HepG2 (cell line): Measurements from ENCODE around the gene COL9A3. TPM values are rescaled to one million over a fixed set of nuclear protein-coding genes. Genes with fewer than 3 reads are reported as not detected.

Source experiments
- ASH2L ChIP-seq: fragments of 300-600, 200-600 bp; sonication (generic); IDR thresholded peaks from 2 replicates; pipeline ENCODE4 v1.7.0; 2017; ENCODE audit warnings: low read depth, mild to moderate bottlenecking, moderate library complexity, mixed read lengths, low read length; ENCODE audit not compliant: insufficient read length
- BORCS8-MEF2B ChIP-seq: sonication (generic); formaldehyde crosslinking; IDR thresholded peaks from 2 replicates; pipeline ENCODE4 v1.8.0; 2022; ENCODE audit warnings: mild to moderate bottlenecking, missing genetic modification reagents
- CEBPG ChIP-seq: IDR thresholded peaks from 2 replicates; pipeline ENCODE4 v1.6.1; 2016
- ELF1 ChIP-seq: sonication (generic); formaldehyde crosslinking; IDR thresholded peaks from 2 replicates; pipeline ENCODE4 v1.4.0; 2020; ENCODE audit warnings: missing genetic modification reagents
- FOXA1 ChIP-seq, 2 experiments: fragments of 450-650 bp in 1 of 2; sonication (generic) in 1 of 2; formaldehyde crosslinking in 1 of 2; IDR thresholded peaks; 2 replicates each; pipeline versions ENCODE4 v1.4.0 to v1.6.1; 2016 to 2020; ENCODE audit warnings: missing genetic modification reagents in 1 of 2
- HDAC2 ChIP-seq: sonication (generic); formaldehyde crosslinking; IDR thresholded peaks from 2 replicates; pipeline ENCODE4 v1.4.0; 2020; ENCODE audit warnings: missing genetic modification reagents
- HNF4A ChIP-seq: sonication (generic); formaldehyde crosslinking; IDR thresholded peaks from 2 replicates; pipeline ENCODE4 v1.4.0; 2020; ENCODE audit warnings: missing genetic modification reagents
- HNRNPL ChIP-seq: fragments of 200-400 bp; formaldehyde crosslinking; IDR thresholded peaks from 2 replicates; pipeline ENCODE4 v1.6.1; 2017; ENCODE audit warnings: mild to moderate bottlenecking, low read depth, low read length
- MBNL3 ChIP-seq: fragments of 250-450 bp; sonication (Bioruptor Pico); conservative IDR thresholded peaks from 2 replicates; pipeline ENCODE4 v1.8.0; 2022; ENCODE audit warnings: mild to moderate bottlenecking, inconsistent platforms
- ZNF260 ChIP-seq: sonication (generic); formaldehyde crosslinking; IDR thresholded peaks from 2 replicates; pipeline ENCODE4 v1.4.0; 2020; ENCODE audit warnings: missing genetic modification reagents, low read depth, mild to moderate bottlenecking, borderline replicate concordance
- ZNF33B ChIP-seq: sonication (generic); formaldehyde crosslinking; IDR thresholded peaks from 2 replicates; pipeline ENCODE4 v1.5.1; 2020; ENCODE audit warnings: mild to moderate bottlenecking, missing genetic modification reagents
- ZNF556 ChIP-seq: sonication (generic); formaldehyde crosslinking; IDR thresholded peaks from 2 replicates; pipeline ENCODE4 v1.4.0; 2020; ENCODE audit warnings: mild to moderate bottlenecking, missing genetic modification reagents, borderline replicate concordance
- ZNF558 ChIP-seq: sonication (generic); formaldehyde crosslinking; IDR thresholded peaks from 2 replicates; pipeline ENCODE4 v1.9.0; 2022; ENCODE audit warnings: mild to moderate bottlenecking, missing genetic modification reagents, borderline replicate concordance
- ZNF782 ChIP-seq: sonication (generic); formaldehyde crosslinking; IDR thresholded peaks from 2 replicates; pipeline ENCODE4 v1.4.0; 2020; ENCODE audit warnings: missing genetic modification reagents, mild to moderate bottlenecking, borderline replicate concordance
- ZNF839 ChIP-seq: sonication (generic); formaldehyde crosslinking; IDR thresholded peaks from 2 replicates; pipeline ENCODE4 v1.4.0; 2020; ENCODE audit warnings: missing genetic modification reagents, mild to moderate bottlenecking, borderline replicate concordance
- ZNF850 ChIP-seq: sonication (generic); formaldehyde crosslinking; conservative IDR thresholded peaks from 2 replicates; pipeline ENCODE4 v1.9.0; 2021; ENCODE audit warnings: mild to moderate bottlenecking, missing genetic modification reagents
- polyA plus RNA-seq, 8 experiments: library from polyadenylated mRNA; depleted of rRNA in 3 of 8; stranded (reverse) in 7 of 8; unstranded in 1 of 8; fragments of >200 nt; fragmentation: Illumina TruSeq in 4 of 8; extraction: Trizol in 4 of 8; gene quantifications; 2 replicates each; pipeline versions ENCODE4 v1.2.1 to v1.2.3, GENCODE V29; 2011 to 2016; ENCODE audit warnings: low read depth in 4 of 8, missing spikeins in 1 of 8, mixed read lengths in 1 of 8; ENCODE audit not compliant: insufficient read depth in 1 of 8
- total RNA-seq, 5 experiments: library from RNA; depleted of rRNA; stranded (reverse); fragments of >200 nt; fragmentation: Illumina TruSeq; extraction: Trizol; gene quantifications; 2 replicates each; pipeline ENCODE4 v1.2.3, GENCODE V29; 2016; ENCODE audit warnings: low read depth in 1 of 5
- TF ChIP-seq, protein P1 (sequence below): fragments of 450-650 bp; IDR thresholded peaks from 2 replicates; pipeline ENCODE4 v1.6.1; 2017; ENCODE audit warnings: mild to moderate bottlenecking
- TF ChIP-seq, protein P2 (sequence below): sonication (generic); formaldehyde crosslinking; IDR thresholded peaks from 2 replicates; pipeline ENCODE4 v1.8.1; 2023; ENCODE audit warnings: mild to moderate bottlenecking, missing genetic modification reagents
- TF ChIP-seq, protein P3 (sequence below): sonication (generic); formaldehyde crosslinking; IDR thresholded peaks from 2 replicates; pipeline ENCODE4 v1.4.0; 2020; ENCODE audit warnings: missing genetic modification reagents, borderline replicate concordance
- TF ChIP-seq, protein P4 (sequence below): sonication (generic); formaldehyde crosslinking; IDR thresholded peaks from 2 replicates; pipeline ENCODE4 v1.4.0; 2020; ENCODE audit warnings: low read depth, mild to moderate bottlenecking, missing genetic modification reagents
- TF ChIP-seq, protein P5 (sequence below): sonication (generic); formaldehyde crosslinking; IDR thresholded peaks from 2 replicates; pipeline ENCODE4 v1.4.0; 2020; ENCODE audit warnings: missing genetic modification reagents; ENCODE audit errors: not compliant biosample characterization

Gene COL9A3
- total and polyA plus RNA-seq, 2 of the 13 experiments (the other 11 are each of a cell fraction or from before 2014, with no cell fraction given), result 155 to 204 TPM

DNA sequence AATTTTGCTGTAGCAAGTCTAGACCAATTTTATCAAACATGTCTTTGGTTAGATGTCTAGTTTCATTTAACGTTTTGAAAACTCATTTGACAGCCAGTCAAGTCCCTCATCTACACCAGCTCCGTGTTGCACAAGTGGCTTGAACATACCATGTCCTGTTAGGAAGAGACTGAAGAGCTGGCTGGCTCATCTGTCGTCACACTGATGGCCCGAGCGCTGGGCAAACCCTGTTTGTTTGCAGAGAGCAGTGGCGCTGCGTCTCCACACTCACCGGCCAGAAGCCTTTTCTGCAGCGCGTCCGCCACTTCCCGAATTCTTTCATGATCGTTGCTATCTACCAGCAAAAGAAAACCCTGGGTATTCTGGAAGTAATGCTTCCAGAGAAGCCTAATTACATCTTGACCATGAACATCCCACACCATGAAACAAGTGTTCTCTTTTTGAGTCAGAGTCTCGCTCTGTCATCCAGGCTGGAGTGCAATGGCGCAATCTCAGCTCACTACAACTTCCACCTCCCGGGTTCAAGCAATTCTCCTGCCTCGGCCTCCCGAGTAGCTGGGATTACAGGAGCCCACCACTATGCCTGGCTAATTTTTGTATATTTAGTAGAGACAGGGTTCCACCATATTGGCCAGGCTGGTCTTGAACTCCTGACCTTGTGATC, 55.5 kb downstream of the COL9A3 start (continued):
- no peak for TF ChIP-seq ZNF260 (CRISPR knock-in tag)
- TF ChIP-seq, protein P1, sequence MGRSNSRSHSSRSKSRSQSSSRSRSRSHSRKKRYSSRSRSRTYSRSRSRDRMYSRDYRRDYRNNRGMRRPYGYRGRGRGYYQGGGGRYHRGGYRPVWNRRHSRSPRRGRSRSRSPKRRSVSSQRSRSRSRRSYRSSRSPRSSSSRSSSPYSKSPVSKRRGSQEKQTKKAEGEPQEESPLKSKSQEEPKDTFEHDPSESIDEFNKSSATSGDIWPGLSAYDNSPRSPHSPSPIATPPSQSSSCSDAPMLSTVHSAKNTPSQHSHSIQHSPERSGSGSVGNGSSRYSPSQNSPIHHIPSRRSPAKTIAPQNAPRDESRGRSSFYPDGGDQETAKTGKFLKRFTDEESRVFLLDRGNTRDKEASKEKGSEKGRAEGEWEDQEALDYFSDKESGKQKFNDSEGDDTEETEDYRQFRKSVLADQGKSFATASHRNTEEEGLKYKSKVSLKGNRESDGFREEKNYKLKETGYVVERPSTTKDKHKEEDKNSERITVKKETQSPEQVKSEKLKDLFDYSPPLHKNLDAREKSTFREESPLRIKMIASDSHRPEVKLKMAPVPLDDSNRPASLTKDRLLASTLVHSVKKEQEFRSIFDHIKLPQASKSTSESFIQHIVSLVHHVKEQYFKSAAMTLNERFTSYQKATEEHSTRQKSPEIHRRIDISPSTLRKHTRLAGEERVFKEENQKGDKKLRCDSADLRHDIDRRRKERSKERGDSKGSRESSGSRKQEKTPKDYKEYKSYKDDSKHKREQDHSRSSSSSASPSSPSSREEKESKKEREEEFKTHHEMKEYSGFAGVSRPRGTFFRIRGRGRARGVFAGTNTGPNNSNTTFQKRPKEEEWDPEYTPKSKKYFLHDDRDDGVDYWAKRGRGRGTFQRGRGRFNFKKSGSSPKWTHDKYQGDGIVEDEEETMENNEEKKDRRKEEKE, result no peak
- TF ChIP-seq HNRNPL, result no peak
- TF ChIP-seq, protein P2, sequence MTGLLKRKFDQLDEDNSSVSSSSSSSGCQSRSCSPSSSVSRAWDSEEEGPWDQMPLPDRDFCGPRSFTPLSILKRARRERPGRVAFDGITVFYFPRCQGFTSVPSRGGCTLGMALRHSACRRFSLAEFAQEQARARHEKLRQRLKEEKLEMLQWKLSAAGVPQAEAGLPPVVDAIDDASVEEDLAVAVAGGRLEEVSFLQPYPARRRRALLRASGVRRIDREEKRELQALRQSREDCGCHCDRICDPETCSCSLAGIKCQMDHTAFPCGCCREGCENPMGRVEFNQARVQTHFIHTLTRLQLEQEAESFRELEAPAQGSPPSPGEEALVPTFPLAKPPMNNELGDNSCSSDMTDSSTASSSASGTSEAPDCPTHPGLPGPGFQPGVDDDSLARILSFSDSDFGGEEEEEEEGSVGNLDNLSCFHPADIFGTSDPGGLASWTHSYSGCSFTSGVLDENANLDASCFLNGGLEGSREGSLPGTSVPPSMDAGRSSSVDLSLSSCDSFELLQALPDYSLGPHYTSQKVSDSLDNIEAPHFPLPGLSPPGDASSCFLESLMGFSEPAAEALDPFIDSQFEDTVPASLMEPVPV (CRISPR knock-in tag), result no peak
- TF ChIP-seq HDAC2, result peak; percentile 73
- TF ChIP-seq ZNF556, result 0 out of 2 replicates have a peak, but pooled peaks have one; percentile 22
- no peak; the same call in 1 of the 2 replicates for TF ChIP-seq HNF4A (CRISPR knock-in tag)
- TF ChIP-seq, protein P3, sequence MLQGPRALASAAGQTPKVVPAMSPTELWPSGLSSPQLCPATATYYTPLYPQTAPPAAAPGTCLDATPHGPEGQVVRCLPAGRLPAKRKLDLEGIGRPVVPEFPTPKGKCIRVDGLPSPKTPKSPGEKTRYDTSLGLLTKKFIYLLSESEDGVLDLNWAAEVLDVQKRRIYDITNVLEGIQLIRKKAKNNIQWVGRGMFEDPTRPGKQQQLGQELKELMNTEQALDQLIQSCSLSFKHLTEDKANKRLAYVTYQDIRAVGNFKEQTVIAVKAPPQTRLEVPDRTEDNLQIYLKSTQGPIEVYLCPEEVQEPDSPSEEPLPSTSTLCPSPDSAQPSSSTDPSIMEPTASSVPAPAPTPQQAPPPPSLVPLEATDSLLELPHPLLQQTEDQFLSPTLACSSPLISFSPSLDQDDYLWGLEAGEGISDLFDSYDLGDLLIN (CRISPR knock-in tag), result no peak
- TF ChIP-seq MBNL3 (CRISPR knock-in tag), result no peak
- peak; percentile 23 for TF ChIP-seq ASH2L
- no peak for TF ChIP-seq ZNF558 (CRISPR knock-in tag)
- no peak for TF ChIP-seq ZNF839 (CRISPR knock-in tag)
- TF ChIP-seq ZNF33B (CRISPR knock-in tag), result peak; percentile 46; the same call in 1 of the 2 replicates
- TF ChIP-seq ZNF782 (CRISPR knock-in tag), result no peak
- no peak for TF ChIP-seq ZNF850
- TF ChIP-seq, protein P4, sequence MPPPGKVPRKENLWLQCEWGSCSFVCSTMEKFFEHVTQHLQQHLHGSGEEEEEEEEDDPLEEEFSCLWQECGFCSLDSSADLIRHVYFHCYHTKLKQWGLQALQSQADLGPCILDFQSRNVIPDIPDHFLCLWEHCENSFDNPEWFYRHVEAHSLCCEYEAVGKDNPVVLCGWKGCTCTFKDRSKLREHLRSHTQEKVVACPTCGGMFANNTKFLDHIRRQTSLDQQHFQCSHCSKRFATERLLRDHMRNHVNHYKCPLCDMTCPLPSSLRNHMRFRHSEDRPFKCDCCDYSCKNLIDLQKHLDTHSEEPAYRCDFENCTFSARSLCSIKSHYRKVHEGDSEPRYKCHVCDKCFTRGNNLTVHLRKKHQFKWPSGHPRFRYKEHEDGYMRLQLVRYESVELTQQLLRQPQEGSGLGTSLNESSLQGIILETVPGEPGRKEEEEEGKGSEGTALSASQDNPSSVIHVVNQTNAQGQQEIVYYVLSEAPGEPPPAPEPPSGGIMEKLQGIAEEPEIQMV (CRISPR knock-in tag), result peak; percentile 93; the same call in 1 of the 2 replicates
- no peak for TF ChIP-seq FOXA1 (IDR thresholded peaks at IDR 0.05)
- peak; percentile 83 for TF ChIP-seq FOXA1 (CRISPR knock-in tag; IDR thresholded peaks at IDR 0.05)
- TF ChIP-seq BORCS8-MEF2B (CRISPR knock-in tag), result no peak; the same call in 1 of the 2 replicates
- TF ChIP-seq, protein P5, sequence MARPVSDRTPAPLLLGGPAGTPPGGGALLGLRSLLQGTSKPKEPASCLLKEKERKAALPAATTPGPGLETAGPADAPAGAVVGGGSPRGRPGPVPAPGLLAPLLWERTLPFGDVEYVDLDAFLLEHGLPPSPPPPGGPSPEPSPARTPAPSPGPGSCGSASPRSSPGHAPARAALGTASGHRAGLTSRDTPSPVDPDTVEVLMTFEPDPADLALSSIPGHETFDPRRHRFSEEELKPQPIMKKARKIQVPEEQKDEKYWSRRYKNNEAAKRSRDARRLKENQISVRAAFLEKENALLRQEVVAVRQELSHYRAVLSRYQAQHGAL (CRISPR knock-in tag), result no peak
- TF ChIP-seq CEBPG, result peak; percentile 71
- TF ChIP-seq ELF1 (CRISPR knock-in tag), result no peak
